Endothelial cell of umbilical vein (primary cell): ENCODE measurements around the gene RND1. TPM values are rescaled to one million over a fixed set of nuclear protein-coding genes. Genes with fewer than 3 reads are reported as not detected.
"Not testable (repeated sequence)": the region's sequence is repeated elsewhere in the genome, so short reads cannot be mapped to it uniquely, and the experiment has no call there.

ENCODE experiments used
- BruUV-seq: library from RNA; stranded (reverse); fragments of 400-500 nt; replicated peaks from 2 replicates; lab custom pipeline; 2021; lab: Mats Ljungman, UMichigan
- CTCF ChIA-PET: fragments of 300-600, 350-600 bp; sonication (Branson Sonifier 250); formaldehyde crosslinking; loops from one replicate; lab custom pipeline; 2021; ENCODE audit warnings: antibody characterized with exemption, inconsistent platforms; lab: Charles Lee
- POLR2A ChIA-PET: fragments of 300-600, 350-600 bp; sonication (Branson Sonifier 250); formaldehyde crosslinking; loops from one replicate; lab custom pipeline; 2021; ENCODE audit warnings: antibody characterized with exemption, inconsistent platforms; lab: Charles Lee
- DNase-seq: peaks from one replicate; pipeline ENCODE4 v3.0.0-alpha.2; 2011; ENCODE audit warnings: low read depth, low spot score
- FAIRE-seq: peaks from 2 replicates; lab custom pipeline; 2011; peaks lifted over from hg19 to GRCh38; lab: Jason Lieb, UNC
- H2AFZ ChIP-seq: 2 replicates; pipeline ENCODE4 v1.6.0; 2012; ENCODE audit warnings: low read depth, low read length, control low read depth, inconsistent platforms
- H3K27ac ChIP-seq: 2 replicates; pipeline ENCODE4 v1.5.1; 2011; ENCODE audit warnings: low read depth, mild to moderate bottlenecking, control low read depth, low read length, moderate library complexity; ENCODE audit not compliant: insufficient read depth
- H3K27me3 ChIP-seq, 2 experiments: 2 replicates each; pipeline versions ENCODE4 v1.6.0 to v1.6.1; 2011; ENCODE audit warnings: low read length in 2 of 2, mixed read lengths in 1 of 2; ENCODE audit not compliant: control insufficient read depth in 2 of 2, insufficient read depth in 2 of 2
- H3K36me3 ChIP-seq, 2 experiments: 2 replicates in 1 of 2; 3 replicates in 1 of 2; pipeline ENCODE4 v1.5.1; 2011; ENCODE audit warnings: low read length in 2 of 2, mild to moderate bottlenecking in 1 of 2, moderate library complexity in 1 of 2; ENCODE audit not compliant: control insufficient read depth in 2 of 2, insufficient read depth in 2 of 2; ENCODE audit errors: extremely low read depth in 1 of 2
- H3K4me1 ChIP-seq: 3 replicates; pipeline ENCODE4 v1.5.1; 2011; ENCODE audit warnings: mild to moderate bottlenecking, low read length; ENCODE audit not compliant: control insufficient read depth, insufficient read depth; ENCODE audit errors: extremely low read depth
- H3K4me2 ChIP-seq: 2 replicates; pipeline ENCODE4 v1.6.1; 2011; ENCODE audit warnings: low read length, control low read depth, mixed read lengths; ENCODE audit not compliant: insufficient read depth
- H3K4me3 ChIP-seq, 3 experiments: fragments of 200-600 bp in 1 of 3; sonication (generic), shearing (Covaris generic) in 1 of 3; replicated peaks in 1 of 3; 2 replicates each; pipeline ENCODE4 v1.5.1; 2011 to 2016; ENCODE audit warnings: control low read depth in 3 of 3, low read length in 3 of 3, mild to moderate bottlenecking in 2 of 3, inconsistent platforms in 1 of 3, low read depth in 1 of 3, moderate library complexity in 1 of 3; ENCODE audit not compliant: insufficient read depth in 1 of 3
- H3K79me2 ChIP-seq: 2 replicates; pipeline ENCODE4 v1.6.0; 2012; ENCODE audit warnings: low read length, inconsistent platforms; ENCODE audit not compliant: control insufficient read depth, insufficient read depth
- H3K9ac ChIP-seq: replicated peaks from 2 replicates; pipeline ENCODE3; 2011; ENCODE audit warnings: low read length, control low read depth; ENCODE audit not compliant: insufficient read depth; ENCODE audit errors: extremely low read depth
- H3K9me1 ChIP-seq: replicated peaks from 3 replicates; pipeline ENCODE4 v1.6.0; 2011; ENCODE audit warnings: mild to moderate bottlenecking, low read length; ENCODE audit not compliant: control insufficient read depth, insufficient read depth; ENCODE audit errors: extremely low read depth
- H3K9me3 ChIP-seq: replicated peaks from 2 replicates; pipeline ENCODE4 v1.5.1; 2012; ENCODE audit warnings: low read length, inconsistent platforms; ENCODE audit not compliant: control insufficient read depth, insufficient read depth
- H4K20me1 ChIP-seq: replicated peaks from 2 replicates; pipeline ENCODE3; 2011; ENCODE audit warnings: mild to moderate bottlenecking, low read length; ENCODE audit not compliant: control insufficient read depth, insufficient read depth; ENCODE audit errors: extremely low read depth
- EZH2 ChIP-seq: IDR thresholded peaks from 2 replicates; pipeline ENCODE4 v1.6.1; 2012; ENCODE audit warnings: borderline replicate concordance, low read depth, mild to moderate bottlenecking, moderate library complexity, low read length, inconsistent platforms; ENCODE audit not compliant: severe bottlenecking
- FOS ChIP-seq: IDR thresholded peaks from 2 replicates; pipeline ENCODE4 v1.6.1; 2011; ENCODE audit warnings: mild to moderate bottlenecking, low read length, moderate library complexity, borderline replicate concordance; ENCODE audit not compliant: insufficient read depth
- GATA2 ChIP-seq: IDR thresholded peaks from 2 replicates; pipeline ENCODE4 v1.7.0; 2011; ENCODE audit warnings: low read depth, mild to moderate bottlenecking, moderate library complexity, mixed read lengths, low read length; ENCODE audit not compliant: insufficient read length, insufficient read depth
- POLR2A ChIP-seq: IDR thresholded peaks from 2 replicates; pipeline ENCODE4 v1.6.1; 2012; ENCODE audit warnings: low read depth, mild to moderate bottlenecking, control low read depth, low read length
- POLR2AphosphoS5 ChIP-seq: IDR thresholded peaks from 2 replicates; pipeline ENCODE4 v1.6.1; 2012; ENCODE audit warnings: low read depth, mild to moderate bottlenecking, control low read depth, low read length, moderate library complexity; ENCODE audit not compliant: insufficient read depth
- dilution Hi-C: fragments of 300-500 bp; cut with MboI; formaldehyde crosslinking; loops from one replicate; pipeline ENCODE4 v1.15.0; 2019; ENCODE audit warnings: low sequenced_read_pairs; ENCODE audit not compliant: extremely low pct_ligation_motif_present
- intact Hi-C: fragments of 100-400 bp; cut with micrococcal nuclease; formaldehyde crosslinking; loops from one replicate; pipeline ENCODE4 v1.10.0; 2022
- polyA plus RNA-seq, 4 experiments: library from polyadenylated mRNA; depleted of rRNA in 3 of 4; stranded (reverse) in 3 of 4; unstranded in 1 of 4; fragments of >200 nt; gene quantifications; 2 replicates each; pipeline versions ENCODE4 v1.2.1 to v1.2.3, GENCODE V29; 2011 to 2012; ENCODE audit warnings: missing spikeins in 1 of 4
- total RNA-seq: library from RNA; stranded (reverse); gene quantifications from 2 replicates; pipeline ENCODE4 v1.2.3, GENCODE V29; 2021
- TF ChIP-seq, protein P1 (sequence below): IDR thresholded peaks from 2 replicates; pipeline ENCODE4 v1.6.1; 2011; ENCODE audit not compliant: insufficient read depth, insufficient read length

The RND1 gene
- total and polyA plus RNA-seq, 2 donors (not counting 3 experiments of a cell fraction or from before 2014, with no cell fraction given): 4.0 to 9.9 TPM

DNA sequence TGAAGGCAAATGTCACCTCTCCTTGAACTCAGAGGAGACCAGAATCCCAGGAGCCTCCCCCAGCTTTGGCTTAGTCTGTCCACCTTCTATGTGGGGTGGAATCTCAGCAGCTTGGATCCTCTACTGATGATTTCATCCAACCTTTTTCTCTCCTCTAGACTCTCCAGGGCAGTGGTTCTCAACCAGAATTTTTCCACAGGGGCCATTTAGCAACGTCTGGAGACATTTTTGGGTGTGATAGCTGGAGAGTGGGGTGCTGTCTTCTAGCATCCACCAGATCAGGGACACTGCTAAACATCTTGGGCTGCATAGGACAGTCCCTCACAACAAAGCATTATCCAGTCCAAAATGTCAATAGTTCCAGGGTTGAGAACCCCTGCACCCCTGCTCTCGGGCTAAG lies 9.3 kb downstream of the RND1 start:
- Histone ChIP-seq H4K20me1 (no peaks in the 10 kb centered on the region), H3K27me3 (no peaks in the 10 kb centered on the region), H3K79me2 (peaks cover 5% of the 10 kb centered on the region), H3K4me3 (no peak overlapping the region), H3K36me3 (peaks cover 0 to 6% of the 10 kb centered on the region in 2 experiments), H3K9me3 (no peaks in the 10 kb centered on the region), H3K4me2 (no peak overlapping the region), H3K27ac (no peak overlapping the region), H3K9ac (no peak overlapping the region), H3K4me1 (peaks cover 11% of the 10 kb centered on the region), H3K9me1 (no peaks in the 10 kb centered on the region), H2AFZ (no peak overlapping the region)
- dilution Hi-C loops (no loop called here), intact Hi-C loops (no loop called here)
- BruUV-seq: no TSS peak
- ChIA-PET CTCF (interaction anchor here (1.0 to 11.3 kb wide), 4 partner anchors 9 to 137 kb away, joined by 3 to 703 read pairs (median 8); partner anchors contain the start of gene RND1), POLR2A (interaction anchor here (0.5 kb wide), 1 partner anchor 10 kb away, joined by 5 read pairs; no protein-coding TSS in a partner anchor)
- TF ChIP-seq FOS: no peak
- no peak for TF ChIP-seq EZH2
- TF ChIP-seq GATA2: no peak
- TF ChIP-seq, protein P1, sequence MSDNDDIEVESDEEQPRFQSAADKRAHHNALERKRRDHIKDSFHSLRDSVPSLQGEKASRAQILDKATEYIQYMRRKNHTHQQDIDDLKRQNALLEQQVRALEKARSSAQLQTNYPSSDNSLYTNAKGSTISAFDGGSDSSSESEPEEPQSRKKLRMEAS: no peak
- no peak for TF ChIP-seq POLR2A
- no peak for TF ChIP-seq POLR2AphosphoS5
- FAIRE-seq (no peak), DNase-seq (no peak)

- H3K9ac ChIP-seq, DNase-seq, dilution Hi-C loops, H4K20me1 ChIP-seq, H3K4me2 ChIP-seq, H3K9me1 ChIP-seq, H3K27ac ChIP-seq, H3K36me3 ChIP-seq, intact Hi-C loops, H3K4me3 ChIP-seq, H2AFZ ChIP-seq, BruUV-seq, H3K9me3 ChIP-seq, FAIRE-seq, POLR2A ChIA-PET, H3K27me3 ChIP-seq: not testable (repeated sequence)
- CTCF ChIA-PET: interaction anchor here (1.0 to 11.3 kb wide), 6 partner anchors 11 to 133 kb away, joined by 5 to 703 read pairs (median 82); partner anchors contain the start of gene RND1
- Histone ChIP-seq H3K4me1 (peaks cover 18% of the 10 kb centered on the region), H3K79me2 (peaks cover 20% of the 10 kb centered on the region)
These were observed 10.7 kb downstream of the RND1 start for GRCh38 chr12:48854932-48855331.
